Hematopoietic multipotent progenitor cell (in vitro differentiated cells): ENCODE measurements around the gene SIL1. TPM values are rescaled to one million over a fixed set of nuclear protein-coding genes. Genes with fewer than 3 reads are reported as not detected.
A peak's percentile ranks its signal among the peaks of the same experiment; 100 is the strongest.

Experiments used
- DNase-seq, 3 donors: peaks; one replicate each; pipeline ENCODE4 v3.0.0-alpha.2; 2011 to 2015; ENCODE audit warnings: low read depth in 2 of 3, low spot score in 2 of 3
- total RNA-seq: library from RNA; depleted of rRNA; stranded (reverse); fragments of >200 nt; gene quantifications from one replicate; pipeline ENCODE4 v1.2.3, GENCODE V29; 2012

The SIL1 gene
- total RNA-seq, 1 donor: 105 TPM

DNA sequence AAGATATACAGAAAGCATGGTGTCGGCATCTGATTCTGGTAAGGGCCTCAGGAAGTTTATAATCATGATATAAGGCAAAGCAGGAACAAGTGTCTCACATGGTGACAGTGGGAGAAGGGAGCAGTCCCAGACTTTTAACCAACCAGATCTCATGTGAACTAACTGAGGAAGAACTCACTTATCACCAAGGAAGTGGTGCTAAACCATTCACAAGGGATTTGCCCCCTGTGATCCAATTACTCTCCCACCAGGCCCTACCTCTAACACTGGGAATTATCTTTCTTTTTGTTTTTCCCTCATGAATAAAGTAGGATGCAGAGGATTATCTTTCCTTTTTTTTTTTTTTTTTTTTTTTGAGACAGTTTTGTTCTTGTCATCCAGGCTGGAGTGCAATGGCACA lies 199.6 kb downstream of the SIL1 start:
- DNase-seq: no peak

DNA sequence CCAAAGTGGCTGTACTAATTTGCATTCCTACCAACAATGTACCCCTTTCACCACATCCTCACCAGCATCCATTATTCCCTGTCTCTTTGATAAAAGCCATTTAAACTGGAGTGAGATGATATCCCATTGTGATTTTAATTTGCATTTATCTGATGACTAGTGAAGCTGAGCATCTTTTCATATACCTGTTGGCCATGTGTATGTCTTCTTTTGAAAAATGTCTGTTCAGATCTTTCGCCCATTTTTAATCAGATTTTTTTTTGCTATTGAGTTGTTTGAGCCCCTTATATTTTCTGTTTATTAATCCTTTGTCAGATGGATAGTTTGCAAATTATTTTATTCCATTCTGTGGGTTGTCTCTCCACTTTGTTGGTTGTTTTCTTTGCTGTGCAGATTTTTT lies 202.0 kb downstream of the SIL1 start:
- no peak for DNase-seq

DNA sequence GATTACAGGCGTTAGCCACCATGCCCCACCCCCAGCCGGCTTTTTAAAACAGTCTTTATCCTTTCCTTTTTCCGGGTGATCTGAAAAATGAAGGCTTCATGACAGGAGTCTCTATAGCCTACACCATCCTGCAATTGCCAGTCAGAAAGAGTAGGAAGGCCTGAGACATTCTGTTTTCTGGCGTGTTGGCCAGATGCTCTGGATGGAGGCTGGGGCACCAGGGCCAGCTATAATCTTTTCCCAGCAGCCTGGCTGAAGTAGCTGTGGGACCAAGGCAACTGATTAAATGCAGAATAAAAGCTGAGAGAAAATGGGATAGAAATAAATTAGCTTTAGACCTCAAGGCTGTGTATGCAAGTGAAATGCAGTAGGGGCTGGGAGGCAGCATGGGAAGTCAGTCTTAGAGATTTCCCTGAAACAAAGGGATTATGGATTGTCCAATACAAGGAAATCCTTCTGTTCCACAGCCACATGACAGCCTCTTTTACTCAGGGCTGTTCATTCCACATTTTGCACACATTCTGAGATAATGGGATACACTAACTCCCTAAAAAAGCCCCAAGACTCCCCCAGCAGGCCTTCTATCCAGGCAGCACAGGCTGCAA lies 207.1 kb downstream of the SIL1 start:
- no peak for DNase-seq

DNA sequence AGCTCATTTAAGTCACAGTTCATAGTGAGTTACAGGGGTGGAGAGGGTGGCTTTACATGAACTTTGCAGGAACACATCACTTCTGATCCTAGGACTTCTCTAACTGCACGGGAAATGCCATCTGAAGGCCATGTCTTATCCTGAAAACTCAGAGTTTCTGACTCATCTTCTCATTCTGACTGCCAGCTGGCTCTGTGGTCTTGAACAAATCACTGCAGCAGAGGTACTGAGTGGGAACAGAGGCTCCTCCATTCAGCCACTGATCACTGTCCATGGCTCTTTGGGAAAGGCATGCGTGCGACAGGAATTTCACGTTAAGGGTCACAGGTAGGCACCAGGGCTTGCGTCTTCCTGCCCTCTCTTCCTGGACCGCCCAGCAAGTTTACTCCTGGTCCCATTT lies 208.4 kb downstream of the SIL1 start:
- DNase-seq: no peak

DNA sequence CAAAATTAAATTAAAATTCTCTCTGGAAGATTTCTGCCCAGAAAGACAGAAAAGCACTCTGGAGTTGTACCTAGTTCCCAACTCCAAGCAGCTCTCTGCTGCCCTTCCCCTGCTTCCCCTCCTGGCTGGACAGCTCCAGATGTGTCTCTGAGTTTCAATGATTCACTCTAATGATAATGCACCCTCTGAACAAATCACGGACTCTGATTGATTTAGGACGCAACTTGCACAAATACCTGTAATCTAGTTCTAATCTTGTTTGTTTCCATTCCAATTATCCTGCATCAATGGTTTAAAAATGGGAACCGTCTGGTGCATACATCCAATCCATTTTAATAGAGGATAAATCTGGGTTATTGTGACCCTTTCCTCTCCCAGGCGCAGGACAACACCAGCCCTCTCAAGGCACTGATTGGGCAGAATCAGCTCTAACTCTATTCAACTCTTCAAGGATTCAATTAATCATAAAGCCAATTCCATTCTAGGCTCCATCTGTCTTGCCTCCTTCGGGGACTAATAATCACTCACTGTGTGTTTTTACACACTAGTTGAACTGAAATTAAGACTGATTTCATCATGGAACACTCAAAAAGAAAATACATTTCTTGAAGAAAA lies 211.9 kb downstream of the SIL1 start:
- no peak for DNase-seq

DNA sequence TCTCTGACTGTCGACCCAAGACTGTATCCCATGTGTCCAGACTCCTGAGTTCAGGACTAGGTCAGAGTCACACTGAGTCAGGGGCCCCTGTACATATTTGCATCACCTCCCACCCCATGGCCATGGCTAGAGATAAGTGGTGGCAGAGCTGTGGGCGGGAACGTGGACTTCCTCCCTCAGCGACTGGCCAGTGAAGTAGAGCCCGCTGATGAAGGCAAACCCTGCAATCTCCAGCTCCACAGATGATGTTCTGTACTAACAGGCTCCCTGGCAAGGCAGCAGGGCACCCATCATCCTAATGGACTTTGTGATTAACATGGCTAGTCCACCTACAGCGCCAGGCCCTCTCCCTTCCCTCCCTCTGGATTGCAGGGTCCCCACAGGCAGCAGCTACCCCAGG lies 212.5 kb downstream of the SIL1 start:
- DNase-seq: no peak

DNA sequence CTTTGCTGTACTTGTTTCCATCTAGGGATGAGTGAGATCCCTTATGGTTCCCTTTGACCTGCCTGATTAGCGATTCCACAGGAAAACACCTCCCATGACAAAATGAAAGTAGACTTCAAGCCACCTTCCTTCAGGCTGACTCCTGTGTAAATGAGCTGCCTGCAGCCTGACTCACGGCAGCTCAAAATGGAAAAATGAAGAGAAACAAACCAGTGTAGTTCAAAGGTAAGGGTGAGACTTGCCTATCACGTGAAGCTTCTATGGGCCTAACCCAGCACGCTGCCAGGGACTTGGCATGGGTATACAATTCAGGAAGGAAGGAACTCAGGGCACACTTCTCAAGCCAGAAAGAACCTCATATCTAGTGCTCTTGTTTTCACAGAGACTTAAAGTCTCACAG lies 212.9 kb downstream of the SIL1 start:
- no peak for DNase-seq

DNA sequence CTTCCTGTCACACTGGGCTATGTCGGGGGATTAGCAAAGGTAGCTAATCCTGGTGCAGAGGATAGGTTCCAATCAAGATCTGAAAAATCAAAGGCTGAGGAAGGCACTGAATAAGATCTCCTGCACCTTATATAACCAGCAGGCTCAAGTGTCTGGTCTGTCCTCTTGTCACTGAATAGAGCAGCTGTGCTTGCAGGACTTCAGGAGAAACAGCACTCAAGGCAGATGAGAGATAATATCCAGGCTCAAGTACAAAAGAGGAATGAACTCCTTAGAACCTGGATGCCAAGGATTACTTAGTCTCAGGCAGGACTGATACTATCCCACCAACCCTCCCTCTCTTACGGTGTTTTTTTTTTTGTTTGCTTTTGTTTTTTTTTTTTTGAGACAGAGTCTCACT lies 214.2 kb downstream of the SIL1 start:
- DNase-seq: no peak

DNA sequence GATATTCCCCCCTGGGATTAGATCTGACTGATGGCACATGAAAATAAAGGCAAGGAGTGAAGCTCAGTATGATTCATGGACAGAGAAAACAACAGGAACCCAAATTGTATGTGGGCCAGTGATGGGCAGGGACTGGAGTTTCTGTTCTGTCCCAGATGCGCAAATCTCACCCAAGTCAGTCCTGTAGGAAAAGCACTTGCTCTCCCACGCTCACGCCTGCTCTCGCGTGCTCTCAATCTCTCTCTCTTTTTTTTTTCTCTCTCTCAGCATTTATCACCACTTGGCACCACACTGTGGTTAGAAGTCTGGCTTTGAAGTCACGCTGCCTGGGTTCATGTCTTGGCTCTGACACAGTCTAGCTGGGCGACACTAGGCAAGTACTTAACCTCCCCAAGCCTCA lies 216.6 kb downstream of the SIL1 start:
- peak in 2 of 3 donors; percentile 20 to 35 for DNase-seq

DNA sequence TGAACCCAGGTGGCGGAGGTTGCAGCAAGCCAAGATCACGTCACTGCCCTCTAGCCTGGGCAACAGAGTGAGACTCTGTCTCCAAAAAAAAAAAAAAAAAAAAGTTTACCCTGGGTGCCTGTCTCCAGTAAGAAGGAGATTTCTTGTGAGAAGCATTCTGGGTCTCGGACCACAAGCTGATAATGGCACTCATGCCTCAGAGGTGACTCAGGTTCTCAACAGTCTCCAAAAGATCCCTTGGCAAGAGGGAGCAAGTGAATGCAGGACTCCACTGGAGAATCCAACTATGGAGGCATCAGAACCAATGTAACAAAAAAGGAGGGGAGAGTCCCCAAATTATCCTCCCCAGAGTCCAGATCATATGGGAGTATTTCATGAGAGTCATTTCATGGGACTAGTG lies 217.0 kb downstream of the SIL1 start:
- DNase-seq: no peak

DNA sequence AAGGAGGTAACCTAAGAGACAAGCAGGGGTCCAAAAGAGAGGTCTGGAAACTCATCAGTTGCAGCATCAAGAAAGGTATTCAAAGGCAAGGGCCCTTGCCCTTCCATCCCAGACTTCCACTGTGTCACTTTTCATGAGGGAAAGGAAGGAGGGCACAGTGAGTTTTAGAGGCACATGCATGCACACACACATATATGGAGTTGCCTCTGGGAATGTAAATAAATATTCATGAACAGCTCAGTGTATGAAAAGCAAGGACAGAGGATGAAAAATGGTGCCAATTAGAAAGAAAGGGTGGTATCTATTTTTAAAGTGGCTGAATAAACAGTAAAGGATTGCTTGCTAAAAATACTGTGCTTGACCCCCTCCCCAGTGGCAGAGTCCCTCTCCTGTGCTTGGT lies 217.7 kb downstream of the SIL1 start:
- no peak for DNase-seq

DNA sequence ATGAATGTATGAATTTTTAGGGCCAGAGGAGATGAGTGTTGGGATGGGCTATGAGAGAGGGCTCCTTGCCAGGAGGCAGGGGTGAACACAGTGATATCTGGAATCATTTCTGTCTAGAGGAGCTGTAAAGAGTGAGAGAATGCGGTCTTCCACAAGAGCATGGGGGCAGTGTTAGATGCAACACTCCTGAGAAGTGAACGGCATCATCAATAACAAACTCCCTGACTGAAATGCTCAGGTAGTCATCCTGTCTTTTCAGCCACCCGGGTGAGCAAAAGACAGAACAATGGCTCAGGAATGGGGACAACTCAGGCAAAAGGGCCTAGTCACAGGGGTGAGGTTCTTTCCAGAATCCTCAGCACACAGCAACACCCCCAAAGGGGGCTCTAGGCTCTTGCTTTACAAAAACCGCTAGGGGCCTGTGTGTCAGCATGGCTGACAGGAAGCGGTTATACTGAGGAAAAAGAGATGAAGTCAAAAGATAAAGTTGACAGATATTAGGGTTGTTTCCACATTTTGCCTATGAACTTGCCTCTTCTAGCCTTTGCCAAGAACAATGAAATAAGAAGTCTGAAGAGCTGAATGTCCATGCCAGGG lies 218.4 kb downstream of the SIL1 start:
- peak in 2 of 3 donors; percentile 57 to 84 for DNase-seq

DNA sequence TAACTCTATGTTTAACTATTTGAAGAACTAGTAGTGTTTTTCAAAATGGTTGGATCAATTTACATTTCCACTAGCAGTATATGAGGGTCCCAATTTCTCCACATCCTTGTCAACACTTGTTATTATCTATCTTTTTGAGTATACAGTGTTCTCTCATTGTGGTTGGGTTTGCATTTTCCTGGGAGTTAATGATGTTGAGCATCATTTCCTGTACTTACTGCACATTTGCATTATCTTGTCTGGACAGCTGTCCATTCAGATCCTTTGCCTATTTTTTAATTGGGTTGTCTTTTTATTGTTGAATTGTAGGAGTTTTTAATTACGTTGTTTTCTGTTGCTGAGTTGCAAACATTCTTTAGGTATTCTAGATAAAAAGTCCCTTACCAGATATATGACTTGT lies 219.6 kb downstream of the SIL1 start:
- DNase-seq: no peak

DNA sequence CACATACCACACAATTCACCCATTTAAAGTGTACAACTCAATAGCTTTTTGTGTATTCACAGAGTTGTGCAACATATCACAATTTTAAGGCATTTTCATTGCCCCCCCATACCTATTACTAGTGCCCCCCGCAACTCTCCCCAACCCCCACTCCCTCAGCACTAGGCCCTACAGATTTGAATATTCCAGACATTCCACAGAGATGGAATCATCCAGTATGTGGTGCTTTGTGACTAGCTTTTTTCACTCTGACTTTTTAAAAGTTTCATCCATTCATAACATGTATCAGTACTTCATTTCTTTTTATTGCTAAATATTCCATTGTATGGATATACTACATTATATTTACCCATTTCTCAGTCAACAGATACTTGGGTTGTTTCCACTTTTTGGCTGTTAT lies 220.1 kb downstream of the SIL1 start:
- DNase-seq: no peak

DNA sequence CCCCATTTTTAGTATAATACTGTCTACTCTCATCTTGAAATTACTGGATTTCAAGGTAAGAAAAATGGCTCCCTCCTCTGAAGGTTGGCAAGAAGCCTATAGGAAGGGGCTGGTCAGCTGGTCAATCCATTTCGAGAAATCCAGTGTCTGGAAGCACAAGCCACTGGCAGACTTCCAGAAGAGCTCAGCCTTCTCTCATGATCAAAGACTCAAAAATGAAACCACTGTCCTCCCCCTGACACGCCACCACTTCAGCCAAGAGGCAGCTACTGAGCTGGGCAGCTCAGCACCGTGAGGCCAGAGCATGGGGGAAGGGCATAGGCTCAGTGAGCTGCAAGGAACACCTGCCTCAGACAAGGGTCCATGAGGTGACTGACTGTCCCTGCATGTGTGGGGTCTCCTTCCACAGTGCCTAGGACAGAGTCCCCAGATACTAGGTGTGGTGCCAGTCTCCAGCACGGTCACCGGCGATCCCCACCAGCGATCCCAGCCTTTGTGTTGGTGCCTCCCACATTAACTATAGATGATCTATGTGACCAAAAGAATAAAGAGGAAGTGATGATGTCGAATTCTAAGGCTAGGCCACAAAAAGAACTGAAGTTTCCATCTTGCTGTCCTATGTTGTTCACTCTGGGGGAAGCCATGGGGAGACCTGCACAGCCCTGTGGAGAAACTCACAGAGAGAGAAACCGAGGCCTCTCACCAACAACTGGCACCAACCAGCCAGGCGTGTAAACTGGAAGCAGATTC lies 222.9 kb downstream of the SIL1 start:
- peak in 1 of 3 donors; percentile 41 for DNase-seq

DNA sequence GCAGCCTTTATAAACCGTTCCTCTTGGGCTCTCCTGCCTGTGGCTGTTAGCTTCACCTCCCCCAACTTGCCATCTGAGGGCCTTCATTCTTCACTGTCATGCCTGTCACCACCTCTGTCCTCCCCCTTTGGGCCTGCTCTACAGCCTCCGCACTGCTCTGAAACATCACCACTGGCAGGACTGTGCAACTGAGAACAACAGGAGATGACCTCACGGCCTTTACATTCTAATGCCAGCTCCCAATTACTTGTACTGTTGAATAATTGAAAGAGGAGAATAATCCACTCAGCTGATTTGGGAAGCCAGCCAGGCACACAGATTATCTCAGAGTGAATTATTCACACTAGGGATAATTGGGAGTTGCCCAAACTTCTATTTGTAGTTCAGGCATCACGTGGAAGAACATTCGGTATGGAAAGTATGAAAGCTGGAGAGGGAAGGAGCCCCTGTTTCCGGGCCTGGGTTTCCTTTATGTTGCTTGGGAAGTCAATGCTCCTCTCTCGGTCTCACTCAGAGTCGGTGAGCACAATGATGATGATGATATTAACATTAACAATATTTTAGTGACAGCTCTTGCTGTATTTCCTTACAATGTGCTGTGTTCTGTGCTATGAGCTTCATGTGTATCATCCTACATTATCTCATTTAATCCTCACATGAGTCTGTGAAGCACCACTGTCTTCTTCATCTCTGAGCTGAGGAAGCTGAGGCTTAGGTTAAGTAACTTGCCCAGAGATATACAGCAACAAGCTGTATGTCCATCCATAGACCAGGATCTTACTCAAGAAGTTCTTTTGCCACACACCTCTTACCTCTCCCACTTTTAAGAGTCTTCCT lies 223.7 kb downstream of the SIL1 start:
- no peak for DNase-seq

DNA sequence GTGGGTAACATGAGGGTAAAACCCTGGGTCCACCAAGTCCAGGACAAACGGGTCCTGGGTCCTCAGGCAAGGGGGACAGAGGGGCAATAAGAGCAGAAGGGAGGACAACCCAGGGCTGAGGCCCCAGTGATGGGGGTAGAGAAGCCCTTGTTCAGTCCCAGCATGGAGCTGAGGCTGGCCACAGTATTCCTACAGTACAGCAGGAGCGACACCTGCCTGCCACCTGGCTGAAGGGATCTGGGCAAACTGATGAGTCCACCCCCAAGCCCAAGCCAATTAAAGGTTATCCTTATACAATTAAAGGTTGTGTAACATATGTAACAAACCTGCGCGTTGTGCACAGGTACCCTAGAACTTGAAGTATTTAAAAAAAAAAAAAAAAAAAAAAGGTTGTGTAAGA lies 225.3 kb downstream of the SIL1 start:
- no peak for DNase-seq

DNA sequence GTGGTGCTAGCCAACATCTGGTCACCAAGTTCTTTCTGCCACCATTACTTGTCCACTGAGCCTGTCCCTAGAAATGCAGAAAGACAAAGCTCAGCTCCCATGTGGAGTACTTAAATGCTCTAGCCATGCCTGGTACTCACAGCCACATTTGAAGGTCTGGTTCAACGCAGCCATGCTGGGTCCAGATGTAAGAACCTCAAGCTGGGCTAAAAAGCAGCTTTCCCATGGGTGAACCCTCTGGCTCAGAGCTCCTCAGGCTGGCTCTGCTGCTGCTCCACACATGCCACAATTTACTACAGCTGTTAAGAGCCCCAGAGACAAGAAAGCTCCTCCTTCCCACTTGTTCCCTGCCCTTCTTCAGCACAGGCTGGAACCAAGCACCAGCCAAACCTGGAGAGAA lies 225.9 kb downstream of the SIL1 start:
- no peak for DNase-seq

DNA sequence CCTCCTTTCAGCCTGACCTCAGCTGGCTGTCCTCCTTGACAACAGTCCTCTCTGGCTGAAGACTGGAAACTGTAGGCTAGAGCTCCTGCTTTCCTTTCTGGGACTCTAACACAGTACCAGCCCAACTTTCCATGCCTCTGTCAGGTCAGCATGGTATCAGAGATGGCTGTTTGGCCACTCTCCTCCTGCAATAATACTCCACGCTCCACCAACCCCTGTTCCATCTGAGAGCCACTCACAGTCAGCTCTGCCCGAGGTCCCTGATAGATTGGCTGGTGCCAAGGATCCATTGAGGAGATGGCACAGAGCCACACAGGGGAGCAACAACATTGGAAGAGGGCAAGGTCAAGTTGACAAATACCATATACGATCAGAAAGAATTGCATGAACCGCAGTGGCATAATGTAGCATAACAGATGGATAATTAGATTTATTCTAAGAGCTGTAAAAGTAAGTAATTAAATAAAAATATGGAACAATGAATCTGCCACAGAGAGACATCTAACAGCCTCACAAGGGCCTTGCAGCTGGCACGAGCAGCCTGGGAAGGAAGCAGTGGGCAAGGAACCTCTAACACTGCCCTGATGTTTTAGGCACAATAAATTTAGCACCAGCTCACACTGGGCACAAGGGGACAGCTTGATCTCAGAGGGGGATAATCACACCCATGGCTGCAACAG lies 228.7 kb downstream of the SIL1 start:
- no peak for DNase-seq

DNA sequence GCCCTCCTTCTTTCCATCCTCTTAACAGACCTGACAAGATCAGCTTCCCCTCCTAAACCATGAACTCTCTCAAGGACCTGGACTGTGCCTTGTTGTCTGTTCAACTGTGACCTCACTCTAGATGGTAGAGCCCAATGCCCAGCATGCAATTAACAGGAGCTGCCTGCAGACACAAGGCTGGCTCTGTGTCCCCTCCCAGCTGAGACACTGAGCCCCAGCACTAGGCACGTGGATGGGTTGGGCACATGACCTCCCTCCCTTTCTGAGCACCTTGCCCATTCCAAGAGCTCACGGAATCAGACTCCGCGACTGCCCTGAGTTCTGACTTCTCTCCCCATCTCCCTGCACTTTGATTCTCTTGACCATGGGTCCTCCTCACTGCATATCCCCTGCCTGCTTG lies 229.6 kb downstream of the SIL1 start:
- DNase-seq: no peak
